Globus pallidus (tissue), 1 donor: ENCODE measurements around the gene CYP4F22.
"Not testable (repeated sequence)": the region's sequence is repeated elsewhere in the genome, so short reads cannot be mapped to it uniquely, and the experiment has no call there.

ENCODE experiments used
- DNase-seq: peaks from one replicate; pipeline ENCODE4 v3.0.0-alpha.2; 2015; ENCODE audit warnings: low spot score

Gene CYP4F22

DNA sequence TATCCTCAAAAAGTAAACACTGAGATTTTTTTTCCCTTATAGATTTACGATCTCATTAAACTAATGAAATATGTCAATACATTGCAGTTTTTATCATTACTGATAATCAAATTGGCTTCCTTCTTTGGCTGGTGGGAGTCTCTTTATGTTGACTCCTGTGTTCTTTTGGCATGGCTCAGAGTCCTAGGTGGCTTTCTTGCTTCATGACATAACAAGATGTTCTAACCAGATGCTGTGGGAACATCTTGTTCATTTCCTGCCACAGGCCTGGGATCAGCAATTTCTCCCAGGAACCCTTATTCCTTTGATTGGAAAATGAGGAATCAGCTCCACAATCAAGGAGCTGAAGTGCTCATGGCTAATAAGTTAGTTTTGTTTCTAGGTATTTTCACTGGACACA lies 13.2 kb upstream of the CYP4F22 start:
- DNase-seq: no peak

DNA sequence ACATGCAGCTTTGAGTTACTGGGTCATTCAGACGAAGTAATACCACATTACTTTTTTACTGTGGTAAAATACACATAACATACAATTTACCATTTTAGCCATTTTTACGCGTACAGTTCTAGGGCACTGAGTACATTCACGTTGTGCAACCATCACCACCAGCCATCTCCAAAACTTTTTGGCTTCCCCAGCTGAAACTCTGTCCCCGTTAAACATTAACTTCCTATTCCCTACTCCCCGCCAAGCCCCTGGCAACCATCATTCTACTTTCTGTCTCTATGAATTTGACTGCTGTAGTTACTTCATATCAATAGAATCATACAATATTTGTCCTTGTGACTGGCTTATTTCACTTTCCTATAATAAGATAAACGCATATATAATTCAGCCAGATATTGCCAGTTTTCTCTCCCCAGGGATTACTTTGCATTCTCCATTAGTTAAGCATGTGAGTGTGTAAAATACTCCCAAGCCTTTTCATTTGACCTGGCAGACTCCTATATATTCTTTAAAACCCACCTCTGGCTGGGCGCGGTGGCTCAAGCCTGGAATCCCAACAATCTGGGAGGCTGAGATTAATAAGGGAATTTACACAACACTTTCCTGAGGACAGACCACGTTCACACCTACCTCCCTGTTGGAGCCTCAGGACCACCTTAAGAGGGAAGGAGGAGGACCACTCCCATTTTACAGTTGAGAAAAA lies 10.0 kb upstream of the CYP4F22 start:
- no peak for DNase-seq

DNA sequence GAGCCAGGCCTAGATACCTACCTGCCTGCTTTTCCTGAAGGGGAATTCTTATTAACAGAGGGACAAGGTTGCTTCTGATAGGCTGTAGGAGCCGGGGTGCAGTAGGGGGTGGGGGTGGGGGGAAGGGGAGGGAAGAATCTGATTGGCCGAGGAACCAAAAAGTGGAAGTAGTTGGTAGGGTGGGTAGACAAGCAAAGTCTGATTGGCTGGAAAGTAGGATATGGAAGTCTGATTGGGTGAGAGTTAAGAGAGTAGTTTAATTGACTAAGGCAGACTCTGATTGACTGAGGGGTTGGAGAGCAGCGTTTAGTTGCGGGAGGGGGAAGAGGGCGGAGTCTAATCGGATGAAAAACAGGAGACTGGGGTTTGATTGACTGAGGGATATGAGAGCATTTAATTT lies 9.4 kb upstream of the CYP4F22 start:
- DNase-seq: no peak

DNA sequence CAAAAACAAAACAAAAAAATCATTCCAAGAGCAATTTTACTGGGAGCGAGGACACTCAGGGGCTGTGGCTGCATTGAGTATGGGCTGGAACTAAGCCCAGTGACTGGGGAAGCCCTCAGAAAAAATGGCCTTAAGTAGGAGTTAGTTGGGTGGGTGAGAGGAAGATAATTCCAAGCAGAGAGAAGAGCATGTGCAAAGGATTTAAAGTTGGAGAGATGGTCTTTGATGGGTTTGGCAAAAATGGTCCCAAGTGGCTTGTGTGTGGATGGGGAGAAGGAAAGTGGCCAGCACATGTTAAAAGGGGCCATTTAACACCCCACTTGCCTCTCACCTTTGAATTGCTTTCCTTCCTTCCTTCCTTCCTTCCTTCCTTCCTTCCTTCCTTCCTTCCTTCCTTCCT lies 6.7 kb upstream of the CYP4F22 start:
- DNase-seq: no peak

DNA sequence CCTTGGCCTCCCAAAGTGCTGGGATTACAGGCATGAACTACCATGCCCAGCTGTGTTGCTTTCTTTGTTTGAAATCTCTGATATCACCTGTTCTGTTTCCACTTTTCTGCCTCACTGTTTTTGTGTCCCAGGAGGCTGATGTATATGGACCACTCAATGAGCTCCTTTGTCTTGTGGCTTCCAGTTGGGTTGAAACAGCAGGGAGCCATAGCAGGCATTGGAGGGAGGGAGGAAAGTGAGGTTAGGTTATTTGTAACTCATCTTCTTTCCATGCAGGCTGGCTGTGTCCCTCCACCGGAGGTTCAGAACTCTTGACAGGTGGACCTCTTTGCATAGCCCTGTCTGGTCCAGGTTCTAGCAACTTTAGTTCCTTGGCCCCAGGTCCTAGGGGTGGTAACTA lies 6.1 kb upstream of the CYP4F22 start:
- no peak for DNase-seq

DNA sequence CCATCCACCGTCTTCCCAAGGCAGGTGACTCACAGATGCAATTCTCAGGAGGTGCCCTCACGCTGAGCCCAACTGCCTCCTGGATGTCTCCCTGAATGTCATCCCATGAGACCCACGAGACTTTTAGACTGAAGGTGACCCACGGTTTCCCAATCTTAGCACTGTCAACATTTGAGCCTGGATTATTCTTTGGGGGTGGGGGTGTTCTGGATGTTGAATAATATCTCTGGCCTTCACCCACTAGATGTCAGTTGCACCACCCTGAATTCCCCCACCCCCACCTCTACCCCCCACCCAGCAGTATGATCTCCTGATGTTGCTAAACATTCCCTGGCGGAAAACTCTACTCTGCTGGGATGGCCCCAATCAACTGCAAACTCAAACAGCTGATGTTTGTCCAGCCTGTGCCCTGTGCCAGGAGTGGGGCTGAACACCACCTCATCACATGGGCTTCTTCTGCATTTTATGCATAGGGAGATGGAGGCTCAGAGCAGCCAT lies 2.2 kb upstream of the CYP4F22 start:
- no peak for DNase-seq

DNA sequence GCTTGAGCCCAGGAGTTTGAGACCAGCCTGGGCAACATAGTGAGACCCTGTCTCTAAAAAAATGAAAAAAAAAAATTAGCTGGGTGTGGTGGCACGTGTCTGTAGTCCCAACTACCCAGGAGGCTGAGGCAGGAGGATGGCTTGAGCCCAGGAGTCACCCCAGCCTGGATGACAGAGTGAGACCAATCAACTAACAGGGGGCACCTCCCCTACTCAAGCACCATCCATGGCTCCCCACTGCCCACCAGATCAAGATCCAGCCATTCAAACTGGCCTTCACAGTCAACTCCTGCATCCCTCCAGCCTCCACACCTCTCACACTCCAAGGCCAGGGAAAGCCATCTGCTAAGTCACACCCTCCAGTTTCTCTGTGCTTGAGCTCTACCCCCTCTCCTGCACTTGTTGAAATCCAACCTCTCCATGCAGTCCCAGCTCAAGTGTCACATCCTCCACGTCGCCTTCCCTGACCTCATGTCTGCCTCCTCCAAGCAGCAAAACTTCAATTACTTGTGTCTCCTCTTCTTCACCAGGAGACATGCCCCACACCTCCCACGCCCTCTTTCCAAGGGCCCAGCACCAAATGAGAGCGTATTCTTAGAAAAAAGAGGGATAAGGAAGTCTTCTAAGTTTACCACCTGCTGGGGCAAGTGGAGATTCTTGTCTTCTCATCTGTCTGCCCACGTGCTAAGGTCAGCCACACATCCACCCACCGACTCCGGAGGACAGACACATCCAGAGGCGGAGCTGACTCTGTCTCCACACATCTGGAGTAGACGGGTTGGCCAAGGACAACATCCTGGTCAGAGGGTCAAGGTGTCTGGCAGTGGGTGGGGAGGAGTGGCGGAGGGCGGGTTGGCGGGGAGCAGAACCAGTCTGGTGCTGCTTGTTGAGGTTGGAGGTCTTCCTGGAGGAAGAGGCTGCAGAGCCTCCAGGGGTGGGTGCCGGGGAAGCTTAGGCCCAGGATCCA lies 974 bp upstream of the CYP4F22 start:
- no peak for DNase-seq

DNA sequence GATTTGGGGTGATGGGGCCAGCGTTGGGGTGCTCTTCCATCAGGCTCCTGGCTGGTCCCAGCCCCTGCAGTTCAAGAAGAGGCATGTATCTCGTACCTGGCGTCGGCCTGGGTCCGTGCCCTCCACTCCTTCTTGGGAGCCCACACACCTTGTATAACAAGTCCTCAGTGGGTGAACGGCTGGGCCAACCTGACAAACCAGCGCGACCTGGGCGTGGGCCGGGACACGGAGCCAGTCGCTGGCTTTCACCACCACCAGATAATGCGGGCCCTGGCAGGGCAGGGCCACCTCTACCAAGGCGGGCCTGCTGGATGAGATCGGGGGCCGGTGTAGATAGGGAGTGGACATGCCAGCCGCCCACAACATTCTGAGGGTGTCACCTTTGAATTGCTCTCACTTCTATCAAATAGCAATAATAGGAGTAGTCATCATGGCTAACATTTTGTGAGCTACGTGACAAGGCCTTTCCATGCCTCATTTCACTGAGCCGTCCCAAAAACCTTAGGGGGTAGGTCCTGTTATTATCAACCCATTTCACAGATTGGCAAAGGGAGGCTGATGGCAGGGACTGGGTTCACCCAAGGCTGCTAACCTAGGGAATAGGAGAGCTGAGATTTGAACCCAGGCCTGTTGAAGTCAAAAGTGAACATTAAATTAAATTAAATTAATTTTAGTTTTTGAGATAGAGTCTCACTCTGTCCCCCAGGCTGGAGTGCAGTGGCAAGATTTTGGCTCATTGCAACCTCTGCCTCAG lies 3.5 kb downstream of the CYP4F22 start:
- no peak for DNase-seq

DNA sequence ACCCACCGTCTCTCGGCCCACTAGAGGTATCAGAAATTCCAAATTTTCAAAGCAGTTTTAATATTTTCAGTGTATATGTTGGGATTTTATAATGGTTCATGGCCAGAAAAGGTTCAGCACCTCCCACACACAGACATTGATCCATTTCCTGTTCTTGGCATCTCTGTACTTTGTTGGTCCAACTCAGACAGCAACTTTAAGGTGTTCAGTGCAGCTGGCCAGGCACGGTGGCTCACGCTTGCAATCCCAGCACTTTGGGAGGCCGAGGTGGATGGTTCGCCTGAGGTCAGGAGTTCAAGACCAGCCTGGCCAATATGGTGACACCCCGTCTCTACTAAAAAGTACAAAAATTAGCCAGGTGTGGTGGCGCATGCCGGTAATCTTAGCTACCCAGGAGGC lies 6.9 kb downstream of the CYP4F22 start:
- DNase-seq: not testable (repeated sequence)

DNA sequence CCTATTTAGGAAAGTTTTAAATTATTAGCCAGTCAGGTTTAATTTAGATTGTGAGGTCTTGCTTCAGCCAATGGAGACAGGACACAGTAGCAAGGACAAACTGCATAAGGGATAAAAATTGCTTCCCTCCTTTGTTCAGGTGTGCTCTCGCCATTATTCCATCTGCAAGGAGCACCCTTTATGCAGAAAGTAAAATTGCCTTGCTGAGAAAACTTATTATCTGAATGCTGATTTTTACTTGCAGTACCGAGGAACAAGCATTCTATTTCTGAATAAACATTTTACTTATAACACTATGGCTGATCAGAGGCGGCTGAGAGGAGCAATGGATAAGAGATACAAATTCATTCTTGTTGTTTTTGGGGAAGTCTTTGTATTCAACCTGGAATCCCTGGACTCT lies 8.0 kb downstream of the CYP4F22 start:
- DNase-seq: no peak

DNA sequence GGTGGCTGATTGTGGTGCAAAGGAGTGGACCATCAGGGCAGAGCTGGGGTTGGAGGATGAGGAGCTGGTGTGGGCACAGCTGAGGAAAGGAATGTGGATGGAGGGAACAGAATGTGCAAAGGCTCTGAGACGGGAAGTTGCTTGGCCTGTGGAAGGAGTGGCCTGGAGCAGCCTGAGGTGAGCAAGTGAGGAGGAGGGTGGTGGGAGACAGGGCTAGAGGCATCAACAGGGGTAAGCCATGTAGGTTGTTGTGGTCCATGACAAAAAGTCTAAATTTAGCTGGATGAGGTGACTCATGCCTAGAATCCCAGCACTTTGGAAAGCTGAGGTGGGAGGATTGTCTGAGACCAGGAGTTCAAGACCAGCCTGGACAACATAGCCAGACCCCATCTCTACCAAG lies 9.5 kb downstream of the CYP4F22 start:
- no peak for DNase-seq

DNA sequence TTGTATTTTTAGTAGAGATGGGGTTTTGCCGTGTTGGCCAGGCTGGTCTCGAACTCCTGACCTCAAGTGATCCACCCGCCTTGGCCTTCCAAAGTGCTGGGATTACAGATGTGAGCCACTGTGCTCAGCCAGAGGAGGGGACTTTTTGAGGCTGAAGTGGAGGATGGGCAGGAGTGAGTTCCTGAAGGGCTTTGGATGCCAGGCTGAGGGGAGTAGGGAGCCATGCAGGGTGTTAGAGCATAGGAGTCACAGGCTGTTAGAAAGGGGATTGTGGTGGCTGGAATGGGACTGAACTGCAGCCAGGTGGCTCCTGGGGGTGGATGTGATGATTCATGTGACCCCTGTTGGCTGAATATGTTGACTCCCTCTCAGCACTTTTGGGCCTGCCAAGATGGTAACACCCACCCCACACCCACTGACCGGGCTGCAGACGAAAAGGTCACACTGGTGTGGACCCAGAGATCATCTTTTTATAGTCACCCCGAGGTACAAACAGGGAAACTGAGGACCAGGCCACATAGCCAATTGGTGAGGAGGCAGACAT lies 11.2 kb downstream of the CYP4F22 start:
- DNase-seq: no peak

DNA sequence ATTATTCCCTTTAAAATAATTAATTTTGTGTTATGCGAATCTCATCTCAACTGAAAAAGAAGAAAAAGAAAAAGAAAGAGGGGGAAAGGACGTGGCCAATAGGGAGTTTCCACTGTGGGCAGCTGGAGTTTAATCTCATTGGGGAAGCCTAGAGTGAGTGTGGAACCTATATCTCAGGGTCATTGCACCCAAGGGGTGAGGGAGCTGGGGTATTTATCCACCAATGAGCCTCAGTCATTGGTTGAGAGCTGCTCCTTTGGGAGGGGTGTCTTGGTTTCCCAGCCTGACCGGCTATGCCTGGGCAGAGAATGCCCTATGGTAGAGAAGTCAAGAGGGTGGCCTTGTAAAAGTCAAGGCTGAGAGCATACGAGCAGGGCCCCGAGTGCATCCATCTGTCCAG lies 16.5 kb downstream of the CYP4F22 start:
- no peak for DNase-seq

DNA sequence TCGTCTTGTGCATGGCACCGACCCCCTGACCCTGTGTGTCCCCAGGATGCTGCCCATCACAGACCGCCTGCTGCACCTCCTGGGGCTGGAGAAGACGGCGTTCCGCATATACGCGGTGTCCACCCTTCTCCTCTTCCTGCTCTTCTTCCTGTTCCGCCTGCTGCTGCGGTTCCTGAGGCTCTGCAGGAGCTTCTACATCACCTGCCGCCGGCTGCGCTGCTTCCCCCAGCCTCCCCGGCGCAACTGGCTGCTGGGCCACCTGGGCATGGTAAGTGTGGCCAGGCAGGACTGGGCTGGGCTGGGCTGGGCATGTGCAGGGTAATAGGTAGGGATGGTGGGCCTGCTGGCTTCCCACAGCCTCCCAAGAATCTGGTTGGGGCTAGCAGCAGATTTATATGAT lies 17.0 kb downstream of the CYP4F22 start:
- no peak for DNase-seq

DNA sequence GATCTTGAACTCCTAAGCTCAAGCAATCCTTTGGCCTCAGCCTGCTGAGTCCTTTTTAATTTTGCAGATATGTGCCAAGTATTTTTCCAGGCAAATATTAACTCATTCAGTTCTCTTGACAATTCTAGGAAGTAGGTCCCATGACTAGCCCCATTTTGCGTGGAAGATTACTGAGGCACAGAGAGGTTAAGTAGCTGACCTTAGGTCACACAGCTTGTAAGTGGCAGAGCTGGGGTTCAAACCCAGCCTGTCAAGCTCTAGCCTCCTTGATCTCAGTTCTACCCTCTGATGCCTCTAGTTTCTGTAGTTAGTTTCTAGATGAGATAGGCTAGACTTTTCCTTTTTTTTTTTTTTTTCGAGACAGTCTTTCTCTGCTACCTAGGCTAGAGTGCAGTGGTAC lies 18.1 kb downstream of the CYP4F22 start:
- DNase-seq: no peak

DNA sequence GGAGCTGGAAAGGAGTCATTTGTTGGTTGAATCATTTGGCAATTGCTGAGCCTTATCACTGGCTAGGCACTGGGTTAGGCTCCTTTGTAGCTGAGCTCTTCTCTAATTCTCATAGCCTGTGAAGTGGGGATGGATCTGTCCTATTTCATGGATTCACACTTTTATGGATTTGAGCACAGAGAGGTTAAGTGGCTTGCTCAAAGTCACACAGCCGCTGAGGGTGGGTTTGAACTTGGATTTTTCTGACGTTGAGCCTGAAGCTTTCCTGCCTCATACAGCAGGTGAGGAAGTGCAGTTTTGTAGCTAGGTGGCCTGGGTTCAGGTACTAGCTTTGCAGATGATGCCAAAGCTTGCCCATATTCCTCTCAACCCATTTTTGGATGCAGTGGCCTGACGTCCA lies 19.4 kb downstream of the CYP4F22 start:
- no peak for DNase-seq

DNA sequence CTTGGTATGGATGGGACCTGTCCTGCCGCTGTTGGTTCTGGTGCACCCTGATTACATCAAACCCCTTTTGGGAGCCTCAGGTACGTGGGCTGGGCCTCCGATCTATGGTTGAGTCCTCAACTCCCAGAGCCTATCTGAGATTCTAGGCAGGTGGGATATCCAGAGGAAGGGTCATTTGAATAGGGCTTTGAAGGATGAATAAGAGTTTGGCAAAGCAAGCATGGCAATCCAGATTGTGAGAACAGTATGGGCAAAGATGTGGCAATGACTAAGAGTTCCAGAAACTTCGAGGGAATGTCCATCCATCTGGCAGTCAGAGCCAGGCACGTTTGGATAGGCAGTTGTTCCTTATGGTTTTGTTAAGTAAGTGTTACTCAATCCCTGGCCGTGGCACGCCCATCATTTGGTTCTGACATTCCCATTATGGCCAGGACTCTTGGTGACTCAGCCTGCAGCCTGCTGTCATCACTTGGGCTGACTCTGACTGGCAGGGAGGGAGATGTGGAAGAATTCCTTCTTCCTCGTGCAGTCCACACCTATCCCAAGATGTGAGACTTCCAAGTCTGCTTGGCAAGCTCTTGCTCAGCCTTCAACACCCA lies 21.5 kb downstream of the CYP4F22 start:
- DNase-seq: no peak

DNA sequence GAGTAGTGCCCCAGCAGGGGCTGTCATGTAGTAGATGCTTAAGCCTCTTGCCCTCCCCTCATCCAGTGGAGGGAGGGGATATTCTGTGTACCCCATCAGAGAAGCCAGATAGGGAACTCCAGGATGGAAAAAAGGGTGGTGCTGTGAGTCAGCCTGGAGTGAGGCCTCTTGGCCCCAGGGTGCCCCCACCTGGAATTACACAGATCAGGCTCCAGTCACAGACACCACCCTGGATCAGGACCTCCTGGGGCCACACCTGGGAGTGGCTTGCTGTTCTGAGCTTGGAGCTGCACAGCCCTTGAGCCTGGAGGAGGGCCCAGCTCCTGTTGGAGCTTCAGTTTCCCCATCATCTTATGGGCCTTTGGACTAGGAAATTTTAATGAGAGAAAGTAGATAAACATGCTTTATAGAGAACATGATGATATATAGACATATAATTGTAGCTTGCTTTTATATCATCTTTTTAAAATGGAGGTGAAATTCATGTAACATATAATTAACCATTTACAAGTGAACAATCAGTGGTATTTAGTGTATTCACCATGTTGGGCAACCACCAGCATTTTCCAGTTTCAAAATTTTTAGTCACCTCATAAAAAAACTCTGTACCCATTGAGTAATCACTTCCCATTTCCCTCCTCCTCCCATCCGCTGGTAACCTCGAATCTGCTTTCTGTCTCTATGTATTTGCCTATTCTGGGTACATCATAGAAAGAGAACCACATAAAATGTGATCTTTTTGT lies 24.6 kb downstream of the CYP4F22 start:
- no peak for DNase-seq

DNA sequence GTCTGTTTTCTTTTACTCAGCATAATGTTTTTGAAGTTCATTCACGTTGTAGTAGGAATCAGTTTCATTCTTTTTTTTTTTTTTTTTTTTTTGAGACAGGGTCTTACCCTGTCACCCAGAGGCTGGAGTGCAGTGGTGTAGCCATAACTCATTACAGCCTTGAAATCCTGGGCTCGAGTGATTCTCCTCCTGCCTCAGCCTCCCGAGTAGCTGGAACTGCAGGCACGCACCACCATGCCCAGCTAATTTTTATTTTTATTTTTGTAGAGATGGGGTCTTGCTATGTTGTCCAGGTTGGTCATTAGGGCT lies 25.2 kb downstream of the CYP4F22 start:
- not testable (repeated sequence) for DNase-seq

DNA sequence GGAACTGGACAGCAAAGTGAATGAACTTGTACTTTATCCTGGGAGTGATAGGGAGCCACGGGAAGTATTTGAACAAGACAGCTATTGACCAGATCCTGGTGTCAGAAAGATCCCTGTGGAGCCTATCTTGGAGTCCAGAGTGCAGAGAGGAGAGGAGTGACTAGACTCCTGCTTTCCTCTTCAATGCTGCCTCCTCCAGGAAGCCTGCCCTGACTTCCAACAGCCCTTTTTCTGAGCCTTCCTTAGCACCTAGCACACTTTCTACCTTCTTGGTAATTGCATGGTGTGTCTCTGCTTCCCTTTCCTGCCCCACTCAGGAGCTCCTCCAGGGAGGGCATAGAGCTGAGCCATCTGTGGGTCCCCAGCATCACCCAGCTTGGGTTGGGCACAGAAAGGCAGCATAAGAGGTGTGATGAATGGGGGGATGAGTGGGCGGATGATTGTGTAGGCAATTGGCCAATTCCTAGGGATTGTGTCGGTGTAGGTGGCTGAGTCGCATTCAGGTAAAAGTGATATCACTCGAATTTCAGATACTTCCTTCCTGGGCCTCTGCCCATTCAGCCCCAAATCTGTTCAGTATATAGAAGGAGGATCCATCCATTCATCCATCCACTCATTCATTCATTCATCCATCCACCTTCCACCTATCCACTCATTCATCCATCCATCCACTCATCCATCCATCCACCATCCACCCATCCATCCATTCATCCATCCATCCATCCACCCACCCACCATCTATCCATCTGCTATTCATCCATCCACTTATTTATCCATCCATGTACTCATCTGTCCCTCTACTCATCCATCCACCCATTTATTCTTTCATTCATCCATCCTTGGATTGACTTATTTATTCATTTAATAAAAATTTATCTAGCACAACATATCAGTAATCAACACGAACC lies 26.9 kb downstream of the CYP4F22 start:
- no peak for DNase-seq
